NCI-H2029 (cell line): ENCODE measurements around the gene PALLD.
"Not testable (repeated sequence)": the region's sequence is repeated elsewhere in the genome, so short reads cannot be mapped to it uniquely, and the experiment has no call there.

Experiments
- DNase-seq: peaks from one replicate; lab custom pipeline; 2025; lab: John Stamatoyannopoulos, UW

PALLD gene

GRCh38 chr4:168678751-168679366 lies 182.0 kb downstream of the PALLD start:
- DNase-seq = no peak

- DNase-seq = no peak
Measured at GRCh38 chr4:168679397-168679796, 182.5 kb downstream of the PALLD start.

GRCh38 chr4:168679819-168680218 lies 183.0 kb downstream of the PALLD start:
- no peak for DNase-seq

- no peak for DNase-seq
Measured at GRCh38 chr4:168682898-168683500, 186.1 kb downstream of the PALLD start.

- no peak for DNase-seq
Measured at GRCh38 chr4:168683595-168683994, 186.7 kb downstream of the PALLD start.

- DNase-seq = no peak
Measured at GRCh38 chr4:168685136-168685809, 188.4 kb downstream of the PALLD start.

- DNase-seq = no peak
Measured at GRCh38 chr4:168688584-168688983, 191.7 kb downstream of the PALLD start.

- DNase-seq = no peak
Measured at GRCh38 chr4:168689791-168690190, 192.9 kb downstream of the PALLD start.

GRCh38 chr4:168690199-168690598 lies 193.3 kb downstream of the PALLD start:
- no peak for DNase-seq

GRCh38 chr4:168691631-168692369 lies 194.9 kb downstream of the PALLD start:
- no peak for DNase-seq

- DNase-seq = no peak
Measured at GRCh38 chr4:168693750-168694490, 197.1 kb downstream of the PALLD start.

- DNase-seq = no peak
Measured at GRCh38 chr4:168694667-168695066, 197.8 kb downstream of the PALLD start.

- no peak for DNase-seq
Measured at GRCh38 chr4:168695288-168695687, 198.4 kb downstream of the PALLD start.

- no peak for DNase-seq
Measured at GRCh38 chr4:168696280-168696679, 199.4 kb downstream of the PALLD start.

- DNase-seq = no peak
Measured at GRCh38 chr4:168696826-168697225, 200.0 kb downstream of the PALLD start.

- peak; percentile 19 for DNase-seq
Measured at GRCh38 chr4:168699224-168699878, 202.5 kb downstream of the PALLD start.

- no peak for DNase-seq
Measured at GRCh38 chr4:168701061-168701460, 204.2 kb downstream of the PALLD start.

- DNase-seq = not testable (repeated sequence)
Measured at GRCh38 chr4:168702581-168703087, 205.8 kb downstream of the PALLD start.

GRCh38 chr4:168705121-168705520 lies 208.3 kb downstream of the PALLD start:
- no peak for DNase-seq

- DNase-seq = no peak
Measured at GRCh38 chr4:168707205-168707604, 210.4 kb downstream of the PALLD start.

GRCh38 chr4:168708108-168708507 lies 211.3 kb downstream of the PALLD start:
- DNase-seq = no peak
